NCI-H1105 treated with DMSO at 0.1 percent for 48 hours (cell line): ENCODE measurements around the gene NOTUM.

Experiments used
- DNase-seq: peaks from one replicate; lab custom pipeline; 2025; lab: John Stamatoyannopoulos, UW

The NOTUM gene

GRCh38 chr17:81909966-81910839 lies 50.8 kb downstream of the NOTUM start:
- no peak for DNase-seq

GRCh38 chr17:81909231-81909630 lies 51.8 kb downstream of the NOTUM start:
- DNase-seq, result no peak

GRCh38 chr17:81908793-81909192 lies 52.2 kb downstream of the NOTUM start:
- no peak for DNase-seq

GRCh38 chr17:81907219-81908145 lies 53.5 kb downstream of the NOTUM start:
- no peak for DNase-seq

- DNase-seq, result no peak
These were observed 54.3 kb downstream of the NOTUM start for GRCh38 chr17:81906476-81907218.

GRCh38 chr17:81905993-81906392 lies 55.0 kb downstream of the NOTUM start:
- DNase-seq, result no peak

GRCh38 chr17:81905424-81905875 lies 55.5 kb downstream of the NOTUM start:
- DNase-seq, result no peak

GRCh38 chr17:81904600-81905423 lies 56.2 kb downstream of the NOTUM start:
- DNase-seq, result no peak

GRCh38 chr17:81903896-81904599 lies 56.9 kb downstream of the NOTUM start:
- DNase-seq, result no peak

- DNase-seq, result no peak
These were observed 57.6 kb downstream of the NOTUM start for GRCh38 chr17:81903415-81903831.

- DNase-seq, result no peak
These were observed 58.2 kb downstream of the NOTUM start for GRCh38 chr17:81902653-81903414.
